CD1c-positive myeloid dendritic cell (primary cell): ENCODE data around the gene ITFG2.
"Not testable (repeated sequence)": the region's sequence is repeated elsewhere in the genome, so short reads cannot be mapped to it uniquely, and the experiment has no call there.

Experiments
- DNase-seq: peaks from one replicate; pipeline ENCODE4 v3.0.0-alpha.2; 2016; ENCODE audit errors: extremely low spot score

The ITFG2 gene

GRCh38 chr12:2812290-2813213 lies at the start of gene ITFG2:
Gene ITFG2 (plus strand): TSS chr12:2812668. CDS start chr12:2812761, 93 bp downstream.
- peak; percentile 98 for DNase-seq

- no peak for DNase-seq
Observed at GRCh38 chr12:2764398-2764797, 48.1 kb upstream of the ITFG2 start.

GRCh38 chr12:2765052-2765451 lies 47.4 kb upstream of the ITFG2 start:
- no peak for DNase-seq

- no peak for DNase-seq
Observed at GRCh38 chr12:2765608-2766007, 46.9 kb upstream of the ITFG2 start.

GRCh38 chr12:2768224-2768961 lies 44.1 kb upstream of the ITFG2 start:
- no peak for DNase-seq

GRCh38 chr12:2769866-2770533 lies 42.5 kb upstream of the ITFG2 start:
- DNase-seq, result no peak

- not testable (repeated sequence) for DNase-seq
Observed at GRCh38 chr12:2770544-2770943, 41.9 kb upstream of the ITFG2 start.

- DNase-seq, result no peak
Observed at GRCh38 chr12:2772370-2772769, 40.1 kb upstream of the ITFG2 start.

- DNase-seq, result no peak
Observed at GRCh38 chr12:2773199-2773875, 39.1 kb upstream of the ITFG2 start.

- DNase-seq, result no peak
Observed at GRCh38 chr12:2775431-2775830, 37.0 kb upstream of the ITFG2 start.

- DNase-seq, result no peak
Observed at GRCh38 chr12:2776129-2776806, 36.2 kb upstream of the ITFG2 start.

- peak; percentile 42 for DNase-seq
Observed at GRCh38 chr12:2779281-2779680, 33.2 kb upstream of the ITFG2 start.

- peak; percentile 60 for DNase-seq
Observed at GRCh38 chr12:2783936-2784600, 28.4 kb upstream of the ITFG2 start.

- DNase-seq, result no peak
Observed at GRCh38 chr12:2785017-2785416, 27.5 kb upstream of the ITFG2 start.

- no peak for DNase-seq
Observed at GRCh38 chr12:2791089-2791488, 21.4 kb upstream of the ITFG2 start.

- no peak for DNase-seq
Observed at GRCh38 chr12:2792671-2793500, 19.6 kb upstream of the ITFG2 start.

- no peak for DNase-seq
Observed at GRCh38 chr12:2793561-2793960, 18.9 kb upstream of the ITFG2 start.

GRCh38 chr12:2794191-2794735 lies 18.2 kb upstream of the ITFG2 start:
- DNase-seq, result no peak

GRCh38 chr12:2794736-2795289 lies 17.7 kb upstream of the ITFG2 start, which contains the start of gene FKBP4:
Gene FKBP4 (plus strand): TSS chr12:2794970. CDS start chr12:2795140, 170 bp downstream.
- peak; percentile 90 for DNase-seq
